Activated CD4-positive, alpha-beta T cell treated with anti-CD3 and anti-CD28 coated beads, Interleukin-2, amount 50 U/mL, for 4 hours (primary cell): ENCODE measurements around the gene TH.
A peak's percentile ranks its signal among the peaks of the same experiment; 100 is the strongest.
"Not testable (repeated sequence)": the region's sequence is repeated elsewhere in the genome, so short reads cannot be mapped to it uniquely, and the experiment has no call there.

Source experiments
- DNase-seq, 2 experiments: peaks; one replicate each; pipeline ENCODE4 v3.0.0-alpha.2; 2020

The TH gene

DNA sequence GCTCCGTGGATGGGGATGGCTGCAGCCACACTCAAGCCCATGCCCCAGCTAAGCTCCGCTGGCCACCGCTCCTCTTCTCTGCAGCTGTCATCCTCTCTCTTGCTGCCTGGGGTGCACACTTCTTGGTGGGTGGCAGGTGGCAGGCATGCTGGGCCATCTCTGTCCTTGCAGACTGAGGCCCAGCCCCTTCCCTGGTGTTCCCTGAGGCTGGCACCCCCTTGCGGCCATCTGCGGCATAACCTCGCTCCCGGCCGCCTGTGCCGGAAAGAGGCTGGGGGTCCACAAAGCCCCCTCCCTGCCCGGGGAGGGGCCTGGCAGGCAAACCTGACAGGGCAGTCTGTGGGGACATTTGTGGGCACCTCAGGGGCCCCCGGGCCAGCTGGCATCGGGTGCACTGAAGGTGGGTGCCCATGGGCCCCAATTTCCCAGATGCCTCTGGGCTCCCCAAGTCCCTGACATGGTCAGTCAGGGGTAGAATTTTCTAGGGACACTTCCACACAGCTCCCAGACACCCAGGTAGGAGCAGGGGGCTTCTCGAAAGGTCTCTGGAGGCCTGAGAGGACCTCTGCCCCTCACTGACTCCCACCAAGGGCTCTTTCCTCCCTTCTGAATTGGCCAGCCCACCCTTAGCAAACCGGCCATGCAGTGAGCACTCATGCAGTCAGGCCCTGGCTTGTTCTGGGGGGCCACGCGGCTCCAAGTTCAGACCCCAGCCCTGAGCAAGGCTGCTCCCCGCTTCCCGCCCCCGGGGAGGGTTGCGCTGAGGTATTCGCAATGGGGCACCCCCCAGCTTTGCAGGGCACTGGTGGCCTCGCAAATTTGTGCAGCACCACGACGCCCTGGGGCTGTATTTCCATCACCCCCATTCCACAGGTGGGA is 23.5 kb upstream of the TH start:
- peak; percentile 35 to 37 for DNase-seq

DNA sequence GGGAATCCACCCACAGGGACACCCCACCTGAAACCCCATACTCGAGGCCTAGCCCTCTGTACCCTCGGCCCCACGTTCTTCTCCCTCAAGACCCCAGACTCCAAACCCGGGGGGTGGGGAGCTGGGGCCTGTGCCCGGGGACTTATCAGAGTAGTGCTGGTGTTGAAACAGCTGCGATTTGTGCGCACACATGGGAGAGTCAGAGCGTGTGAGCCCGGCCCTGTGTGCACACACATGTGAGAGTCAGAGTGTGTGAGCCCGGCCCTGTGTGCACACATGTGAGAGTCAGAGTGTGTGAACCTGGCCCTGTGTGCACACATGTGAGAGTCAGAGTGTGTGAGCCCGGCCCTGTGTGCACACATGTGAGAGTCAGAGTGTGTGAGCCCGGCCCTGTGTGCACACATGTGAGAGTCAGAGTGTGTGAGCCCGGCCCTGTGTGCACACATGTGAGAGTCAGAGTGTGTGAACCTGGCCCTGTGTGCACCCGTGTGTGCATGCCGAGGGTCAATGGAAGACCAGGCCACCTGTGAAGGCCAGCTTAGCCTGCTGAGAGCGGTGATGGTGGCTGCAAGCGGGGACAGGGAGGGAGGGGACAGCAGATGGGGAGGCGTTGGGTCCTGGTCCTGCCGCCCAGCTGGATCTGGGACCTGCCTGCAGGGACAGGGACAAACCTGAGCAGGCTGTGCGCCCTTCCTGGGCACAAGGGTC is 22.4 kb upstream of the TH start:
- DNase-seq: not testable (repeated sequence)

DNA sequence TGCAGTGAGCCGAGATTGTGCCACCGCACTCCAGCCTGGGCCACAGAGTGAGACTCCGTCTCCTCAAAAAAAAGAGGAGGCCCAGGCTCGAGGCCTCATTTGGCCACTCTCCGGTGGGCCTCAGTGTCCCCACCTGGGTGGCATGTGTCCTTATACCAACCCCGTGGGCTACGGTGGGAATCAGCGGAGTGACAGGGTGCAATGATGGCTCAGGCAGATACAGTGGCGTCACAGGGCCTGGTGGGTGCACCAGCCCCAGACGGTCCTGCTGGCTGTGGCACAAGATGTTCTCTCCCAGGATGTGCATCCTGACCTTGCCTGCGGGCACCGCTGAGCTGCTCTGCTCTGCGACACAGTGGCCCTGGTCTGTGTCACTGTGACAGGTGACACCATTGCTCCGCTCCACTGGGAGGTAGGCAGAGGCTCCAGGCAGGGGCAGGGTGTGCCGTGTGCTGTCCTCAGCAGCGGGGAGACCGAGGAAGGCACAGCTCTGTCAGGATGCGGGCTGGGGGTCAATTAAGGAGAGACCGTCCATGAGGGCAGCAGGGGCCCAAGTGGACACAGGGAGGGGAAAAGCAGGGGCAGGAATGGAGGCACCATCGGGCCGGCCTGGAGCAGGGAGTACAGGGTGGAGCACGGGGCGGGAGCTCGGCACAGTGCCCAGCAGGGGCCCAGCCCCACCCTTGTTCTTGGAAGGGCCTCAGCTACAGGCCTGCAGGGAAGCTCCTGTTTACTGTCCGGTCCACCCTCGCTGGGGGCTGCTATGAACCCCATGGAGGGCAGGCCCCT is 21.7 kb upstream of the TH start:
- no peak for DNase-seq

DNA sequence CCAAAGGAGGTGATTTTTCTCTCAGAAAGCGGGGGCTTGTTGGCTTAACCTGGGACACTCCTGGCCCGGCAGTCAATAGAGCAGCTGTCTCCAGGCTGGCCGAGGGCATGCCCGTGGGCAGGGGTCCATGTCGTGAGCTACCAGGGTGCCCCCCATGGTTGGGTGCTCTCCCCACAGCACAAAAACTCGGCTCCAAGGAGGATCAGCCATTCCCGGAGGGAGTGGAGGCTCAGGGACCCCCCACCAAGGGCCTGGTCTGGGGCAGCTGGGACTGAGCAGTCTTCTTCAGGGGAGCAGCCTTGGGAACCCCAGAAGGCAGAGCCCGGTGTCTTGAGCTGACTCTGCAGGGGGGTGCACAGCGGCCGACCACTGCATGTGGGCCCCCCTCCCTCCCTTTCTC is 20.8 kb upstream of the TH start:
- no peak for DNase-seq

DNA sequence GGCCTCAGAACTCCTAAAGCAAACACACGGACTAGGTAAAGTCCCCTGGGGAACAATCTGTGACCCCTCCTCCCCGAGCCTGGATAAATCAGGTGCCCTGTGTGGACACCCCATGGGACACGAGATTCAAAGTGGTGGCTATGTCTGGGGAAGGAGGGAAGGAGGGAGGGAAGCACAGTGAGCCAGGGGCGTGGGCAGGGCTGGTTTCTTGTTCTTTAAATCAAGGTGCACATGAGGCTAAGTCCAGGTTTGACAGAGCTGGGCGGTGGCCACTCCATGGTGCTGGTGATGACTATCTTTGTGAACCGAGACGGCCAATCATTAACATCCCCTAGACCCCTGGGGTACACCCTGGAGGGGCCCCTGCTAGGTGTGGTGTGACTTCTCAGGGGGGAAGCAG is 20.3 kb upstream of the TH start:
- no peak for DNase-seq

DNA sequence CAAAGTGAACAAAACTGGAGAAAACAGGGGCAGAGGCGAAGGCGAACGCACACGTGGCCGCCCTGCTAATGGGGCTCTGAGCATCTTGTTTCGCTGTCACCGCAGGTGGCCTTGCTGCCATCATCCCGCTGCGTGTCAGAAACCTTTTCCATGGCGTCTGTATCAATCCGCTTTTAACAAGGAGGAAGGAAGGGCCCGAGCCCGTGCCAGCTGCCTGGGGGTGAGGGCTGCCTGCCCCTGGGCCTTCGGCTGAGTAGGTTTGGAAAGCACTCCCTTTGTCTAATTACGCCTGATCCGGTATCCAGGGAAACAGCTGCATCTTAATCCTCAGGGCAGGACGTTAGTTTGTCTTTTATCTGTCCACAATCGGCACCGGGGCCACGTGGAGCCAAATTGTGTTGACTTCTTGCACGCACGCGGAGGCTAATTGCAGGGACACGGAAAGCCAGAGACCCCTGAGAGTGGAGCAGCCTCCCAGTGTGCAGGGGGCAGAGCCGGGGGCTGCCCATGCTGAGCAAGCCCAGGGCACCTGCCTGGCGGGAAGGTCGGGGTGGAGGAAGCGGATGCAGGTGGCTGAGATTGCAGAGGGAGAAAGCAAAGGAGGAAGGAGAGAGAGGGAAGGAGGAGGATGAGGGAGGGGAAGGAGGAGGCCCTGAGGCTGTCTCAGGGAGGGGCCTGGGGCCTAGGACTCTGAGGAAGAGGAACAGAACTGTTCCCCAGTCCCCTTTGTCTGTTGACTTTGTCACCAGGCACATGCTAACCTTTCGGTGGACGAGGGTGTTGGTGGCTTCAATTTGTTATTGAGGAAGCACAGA is 19.2 kb upstream of the TH start:
- DNase-seq: no peak

DNA sequence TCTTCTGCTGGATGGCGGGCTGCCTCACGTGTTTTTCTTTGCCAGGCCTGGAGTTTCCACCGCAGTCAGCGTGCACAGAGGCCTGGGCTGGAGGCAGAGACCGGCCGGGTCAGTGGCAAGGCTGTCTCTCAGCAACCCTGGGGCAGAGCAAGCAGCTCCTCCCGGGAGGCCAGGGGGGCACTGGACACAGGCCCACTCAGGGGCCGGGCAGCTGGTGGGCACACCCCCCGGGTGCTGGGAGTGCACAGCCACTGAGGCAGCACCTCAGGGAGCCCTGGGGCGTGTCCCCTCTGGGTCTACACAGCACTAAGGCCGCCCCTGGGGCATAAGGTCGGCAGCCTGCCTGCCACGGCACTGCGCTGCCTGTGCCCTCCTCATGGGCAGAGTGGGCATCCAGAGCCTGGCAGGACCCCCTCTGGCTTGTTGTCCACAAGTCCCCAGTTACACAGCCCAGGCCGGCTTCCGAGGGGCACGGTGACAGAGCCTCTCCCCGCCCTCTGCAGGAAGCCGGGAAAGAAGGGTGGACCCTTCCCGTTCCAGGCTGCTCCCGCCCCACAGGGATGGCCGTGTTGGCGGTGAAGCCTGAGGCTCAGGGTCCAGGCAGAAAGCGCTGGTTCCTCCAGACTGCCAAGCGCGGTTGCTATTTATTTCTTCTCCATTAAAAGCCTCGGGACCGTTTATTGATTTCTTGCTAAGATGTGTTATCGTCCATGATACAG is 18.5 kb upstream of the TH start:
- no peak for DNase-seq

DNA sequence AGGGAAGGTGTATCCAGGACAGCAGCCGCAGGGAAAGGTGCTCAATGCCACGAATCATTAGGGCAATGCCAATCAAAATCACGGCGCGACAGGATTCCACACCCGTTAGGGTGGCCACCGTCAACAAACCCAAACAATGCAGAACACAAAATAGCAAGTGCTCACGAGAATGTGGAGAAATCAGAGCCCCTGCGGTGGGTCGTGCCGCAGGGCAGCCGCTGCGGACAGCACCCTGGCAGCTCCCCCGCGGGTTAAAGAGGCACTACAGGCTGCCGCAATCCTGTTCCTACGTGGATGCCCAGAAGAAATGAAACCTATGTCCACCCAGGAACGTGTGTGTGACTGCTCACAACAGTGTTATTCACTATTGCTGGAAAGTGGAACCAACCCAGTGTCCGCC is 17.1 kb upstream of the TH start:
- DNase-seq: no peak

DNA sequence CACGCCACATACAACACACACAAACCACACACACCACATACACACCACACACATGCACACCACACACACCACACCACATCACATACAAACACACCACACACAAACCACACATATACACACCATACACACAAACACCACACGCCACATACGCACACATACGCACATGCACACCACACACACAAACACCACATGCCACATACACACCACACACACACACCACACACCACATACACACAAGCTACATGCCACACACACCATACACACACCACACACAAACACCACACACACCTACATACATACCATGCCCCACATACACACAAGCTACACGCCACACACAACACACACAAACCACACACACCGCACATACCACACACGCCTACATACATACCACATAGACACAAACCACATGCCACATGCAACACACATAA is 15.7 kb upstream of the TH start:
- no peak for DNase-seq

DNA sequence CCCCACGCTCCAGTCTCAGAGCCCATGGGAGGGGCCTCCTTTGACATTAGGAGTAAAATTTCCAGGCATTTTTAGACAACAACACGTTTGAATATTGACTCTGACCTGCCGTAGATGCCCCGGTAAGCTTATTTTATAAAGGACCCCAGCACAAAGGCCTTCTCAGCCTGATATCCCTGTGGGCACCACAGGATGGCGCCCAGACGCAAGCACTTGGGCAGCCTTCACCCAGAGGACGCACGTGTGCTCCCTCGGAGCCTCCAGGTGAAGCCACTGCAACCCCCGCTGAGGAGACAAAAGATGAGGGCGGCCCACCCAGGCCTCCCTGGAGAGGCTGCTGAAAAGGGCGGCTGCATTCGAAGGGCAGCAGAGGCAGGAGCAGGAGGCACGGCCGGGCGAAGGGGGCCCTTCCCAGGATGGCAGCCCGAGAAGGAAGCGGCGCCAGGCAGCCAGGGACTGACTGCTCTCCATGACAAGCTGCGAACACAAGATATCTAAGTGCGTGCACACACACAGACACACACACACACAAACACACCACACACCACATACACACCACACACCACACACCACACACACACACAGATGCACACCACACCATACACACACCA is 15.2 kb upstream of the TH start:
- DNase-seq: peak; percentile 26 to 39

DNA sequence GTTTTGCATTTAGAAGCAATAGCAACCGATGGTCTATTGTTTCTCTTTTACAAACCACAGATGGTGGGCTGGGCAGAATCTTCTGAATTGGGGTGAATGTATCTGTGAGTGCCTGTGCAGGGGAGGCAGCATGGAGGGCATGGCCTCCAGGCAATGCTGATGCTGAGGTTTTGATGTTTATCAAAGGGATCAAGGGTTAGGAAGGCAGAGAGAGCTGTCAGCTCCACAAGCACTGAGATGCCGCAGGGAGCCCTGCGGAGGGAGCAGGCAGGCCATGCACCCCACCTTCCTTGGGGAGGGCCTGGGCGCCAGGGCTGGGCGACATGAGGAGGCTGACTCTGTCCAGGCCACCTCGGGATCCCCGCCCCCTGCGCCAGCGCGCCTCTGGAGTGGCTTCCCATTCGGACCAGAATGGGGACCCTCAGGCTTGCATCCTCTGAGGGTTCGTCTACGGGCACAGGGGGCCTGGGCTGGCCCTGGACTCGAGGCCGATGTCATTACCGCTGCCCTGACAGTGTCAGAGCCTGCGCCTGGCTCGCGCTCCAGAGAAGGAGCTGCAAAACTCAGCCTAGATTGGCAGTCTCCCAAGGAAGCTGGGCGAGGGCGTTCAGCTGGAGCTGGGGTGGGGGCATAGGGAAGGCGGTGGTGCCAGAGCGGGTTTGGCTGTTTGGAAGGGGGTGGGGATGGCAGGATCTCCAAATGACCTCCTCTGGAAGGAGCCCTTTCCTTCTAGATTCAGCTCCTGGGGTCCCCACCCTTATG is 13.9 kb upstream of the TH start:
- DNase-seq: no peak

DNA sequence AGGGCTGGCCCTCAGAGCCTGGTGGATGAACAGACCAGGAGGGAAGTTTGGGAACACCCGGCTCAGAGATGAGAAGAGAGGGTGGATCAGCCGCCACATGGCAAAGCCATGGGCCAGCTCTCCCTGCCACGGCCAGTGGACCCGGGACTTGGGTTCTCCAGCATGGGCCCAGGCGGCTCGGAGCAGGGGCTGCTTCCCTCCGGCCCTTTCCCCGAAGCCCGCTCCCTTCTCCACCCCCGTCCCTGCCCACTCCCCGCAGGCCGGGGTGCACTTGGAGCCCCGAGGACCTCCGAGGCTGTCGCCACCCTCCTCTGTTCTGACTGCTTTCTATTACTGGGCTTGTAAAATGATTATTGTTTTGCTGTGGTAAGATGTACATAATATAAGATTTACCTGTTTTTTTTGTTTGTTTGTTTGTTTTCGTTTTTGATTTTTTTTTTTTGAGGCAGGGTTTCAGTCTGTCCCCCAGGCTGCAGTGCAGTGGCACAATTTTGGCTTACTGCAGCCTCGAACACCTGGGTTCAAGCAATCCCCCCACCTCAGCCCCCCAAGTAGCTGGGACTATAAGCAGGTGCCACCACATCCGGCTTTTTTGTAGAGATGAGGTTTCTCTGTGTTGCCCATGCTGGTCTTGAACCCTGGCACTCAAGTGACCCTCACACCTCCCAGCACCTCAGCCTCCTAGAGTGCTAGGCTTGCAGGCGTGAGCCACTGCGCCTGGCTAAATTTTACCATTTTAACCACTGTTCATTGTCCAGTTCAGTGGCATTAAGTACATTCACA is 11.3 kb upstream of the TH start:
- no peak for DNase-seq

DNA sequence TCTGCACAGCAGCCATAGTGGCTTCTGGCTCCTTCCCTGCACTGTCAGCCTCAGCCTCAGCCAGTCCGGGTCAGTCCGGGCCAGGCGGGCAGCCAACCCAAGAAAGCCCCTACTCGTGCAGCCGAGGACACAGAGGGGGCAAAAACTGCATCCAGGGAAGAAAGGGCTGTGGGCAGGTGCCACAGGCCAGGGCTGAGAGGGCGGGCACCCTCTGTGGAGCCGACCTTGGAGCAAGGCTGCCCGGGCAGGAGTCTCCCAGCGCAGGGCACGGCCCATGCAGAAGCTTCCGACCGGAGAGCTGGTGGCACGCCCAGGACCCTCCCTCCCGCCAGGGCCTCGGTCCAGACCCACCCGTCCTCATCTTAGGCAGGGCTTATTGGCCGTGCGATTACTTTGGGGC is 10.5 kb upstream of the TH start:
- no peak for DNase-seq

DNA sequence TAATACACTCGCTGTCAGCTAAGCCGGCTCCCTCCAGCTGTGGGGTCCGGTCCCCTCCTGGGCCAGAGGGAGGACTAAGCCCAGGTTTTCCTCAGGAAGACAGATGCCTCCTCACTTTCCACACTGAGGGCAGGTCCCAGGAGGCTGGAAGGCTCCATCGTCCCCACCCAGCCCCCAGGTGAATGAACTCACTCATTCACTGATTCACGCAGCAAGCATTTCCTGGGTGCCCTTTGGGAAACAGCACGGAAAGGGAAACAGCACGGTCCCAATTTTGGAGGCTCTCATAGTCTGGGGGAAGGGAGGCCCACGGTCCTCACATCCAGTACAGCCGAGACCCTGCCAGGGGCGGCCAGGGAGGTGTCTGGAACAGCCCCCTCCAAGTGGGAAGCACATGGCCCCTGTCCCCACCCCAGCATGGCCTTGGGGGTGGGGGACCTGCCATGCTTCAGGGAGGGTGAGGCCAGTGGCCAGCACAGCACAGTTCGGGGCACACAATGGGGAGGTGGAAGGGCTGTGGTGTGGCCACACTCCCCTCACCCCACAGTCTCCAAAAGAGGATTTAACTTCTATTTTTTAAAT is 9.3 kb upstream of the TH start:
- no peak for DNase-seq

DNA sequence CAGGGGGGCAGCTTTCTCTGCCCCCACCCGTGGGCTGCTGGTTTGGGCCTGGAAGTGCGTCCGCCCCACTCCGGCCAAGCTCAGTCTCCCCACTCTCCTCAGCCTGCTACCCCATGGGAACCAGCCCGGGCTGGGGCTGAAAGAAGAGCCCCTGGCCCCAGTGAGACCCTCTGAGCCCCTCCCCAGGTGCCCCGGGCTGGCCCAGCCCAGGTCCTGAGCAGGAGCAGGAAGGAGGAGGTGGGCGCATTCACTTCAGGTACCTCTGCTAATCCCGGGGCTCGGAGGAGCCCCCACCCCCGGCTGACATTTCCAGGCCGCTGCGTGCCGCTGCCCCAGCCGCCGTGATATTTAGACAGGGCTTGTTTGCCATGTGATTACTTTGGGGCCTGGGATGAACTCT is 8.7 kb upstream of the TH start:
- DNase-seq: no peak

DNA sequence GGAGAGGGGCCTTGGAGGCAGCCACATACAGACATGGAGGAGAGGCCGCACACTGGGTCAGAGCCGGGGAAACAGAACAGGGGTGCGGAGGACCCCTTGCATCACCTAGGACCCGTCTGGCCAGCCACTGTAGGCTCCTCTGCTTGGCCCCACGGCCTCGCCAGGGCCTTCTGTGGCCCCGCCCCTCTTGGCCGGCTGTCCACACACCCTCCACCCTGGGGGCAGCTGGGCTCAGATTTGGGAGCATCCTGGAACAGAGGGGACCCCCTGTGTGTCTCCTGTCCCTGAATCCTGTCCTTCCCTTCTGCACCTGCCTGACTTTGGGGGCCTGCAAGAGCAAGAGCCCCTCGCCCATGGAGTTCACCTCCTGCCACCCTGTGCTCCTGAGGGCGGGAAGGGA is 7.9 kb upstream of the TH start:
- no peak for DNase-seq

DNA sequence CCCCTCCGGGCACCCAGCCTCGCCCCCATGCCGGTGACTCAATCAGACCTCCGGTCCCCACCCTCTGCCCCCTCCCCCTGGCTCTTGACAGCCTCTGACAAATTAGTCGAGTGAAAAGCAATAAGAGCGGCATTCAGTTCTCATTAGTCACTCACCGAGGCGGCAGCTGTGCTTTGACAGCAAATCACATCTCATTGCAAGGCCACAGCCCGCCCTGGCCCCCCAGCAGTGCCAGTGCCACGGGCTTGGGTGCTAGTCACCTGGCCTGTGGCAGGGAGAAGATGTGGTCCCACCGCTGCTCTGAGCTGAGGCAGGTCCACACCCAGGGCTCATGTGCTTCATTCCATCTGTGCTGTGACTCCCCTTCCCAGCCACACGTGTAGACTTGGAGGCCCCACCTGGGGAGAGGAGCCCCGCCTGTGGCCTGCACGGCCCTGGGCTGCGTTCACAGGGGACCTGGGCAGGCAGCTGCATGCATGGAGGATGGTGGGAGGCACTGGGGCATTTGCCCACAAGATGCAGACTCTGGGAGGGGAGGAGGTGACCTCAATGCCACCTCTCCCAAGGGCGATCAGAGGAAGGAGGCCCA is 7.4 kb upstream of the TH start:
- DNase-seq: no peak

DNA sequence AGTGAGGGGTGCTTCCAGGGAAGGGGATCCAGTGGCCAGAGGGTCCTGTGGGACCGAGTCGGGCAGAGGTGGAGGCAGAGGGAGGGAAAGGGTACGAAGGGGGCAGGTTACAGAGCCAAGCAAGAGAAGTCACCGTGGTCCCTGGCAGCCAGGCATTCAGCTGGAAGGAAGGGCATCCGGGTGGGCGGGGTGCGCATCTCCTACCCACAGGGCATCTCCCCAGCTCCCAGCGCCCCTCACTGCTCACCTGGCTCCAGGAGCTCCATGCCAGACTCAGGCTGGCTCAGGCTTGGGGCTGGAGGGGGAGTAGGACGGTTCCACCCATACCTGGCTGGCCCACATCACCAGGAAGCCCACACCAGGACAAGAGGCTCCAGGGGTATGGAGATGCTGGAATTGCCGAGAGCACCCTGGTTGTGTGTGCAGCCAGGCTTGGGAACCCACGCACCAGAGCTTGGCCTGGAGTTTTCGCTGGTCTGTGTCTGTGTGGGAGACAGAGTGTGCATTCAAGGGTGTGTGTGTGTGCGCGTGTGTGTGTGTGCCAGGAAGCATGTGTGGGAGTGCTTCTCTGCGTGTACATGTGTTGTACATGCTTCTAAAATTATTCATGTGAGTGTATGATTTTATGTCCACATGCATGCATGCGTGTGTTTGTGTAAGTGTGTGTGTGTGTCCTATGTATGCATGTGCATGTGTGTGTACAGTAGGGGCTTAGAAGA is 6.6 kb upstream of the TH start:
- not testable (repeated sequence) for DNase-seq
